Lower lobe of right lung (tissue), 2 donors: Measurements from ENCODE around the gene SMG9. TPM values are rescaled to one million over a fixed set of nuclear protein-coding genes. Genes with fewer than 3 reads are reported as not detected.
"Not testable (repeated sequence)": the region's sequence is repeated elsewhere in the genome, so short reads cannot be mapped to it uniquely, and the experiment has no call there.

Source experiments
- ATAC-seq, 2 donors: fragments of 200-7000 bp; cut with Tn5 transposase; one replicate each; pipeline ENCODE4 v1.9.1; 2020 to 2022; ENCODE audit warnings: mild to moderate bottlenecking in 2 of 2, moderate library complexity in 2 of 2
- DNase-seq: peaks from one replicate; pipeline ENCODE4 v3.0.0-alpha.2; 2020
- H3K27ac ChIP-seq: fragments of 200-600 bp; one replicate; pipeline ENCODE4 v1.8.0; 2022
- H3K27me3 ChIP-seq: fragments of 200-600 bp; one replicate; pipeline ENCODE4 v1.8.0; 2022; ENCODE audit warnings: low read depth
- H3K36me3 ChIP-seq: fragments of 200-600 bp; one replicate; pipeline ENCODE4 v1.8.0; 2022; ENCODE audit warnings: mild to moderate bottlenecking
- H3K4me1 ChIP-seq: fragments of 200-600 bp; one replicate; pipeline ENCODE4 v1.8.0; 2022
- H3K4me3 ChIP-seq: fragments of 200-600 bp; one replicate; pipeline ENCODE4 v1.8.0; 2022; ENCODE audit warnings: mild to moderate bottlenecking
- H3K9me3 ChIP-seq: fragments of 200-600 bp; one replicate; pipeline ENCODE4 v1.8.0; 2022
- CTCF ChIP-seq: fragments of 200-600 bp; IDR thresholded peaks from one replicate; pipeline ENCODE4 v1.8.0; 2022; ENCODE audit warnings: antibody characterized with exemption, mild to moderate bottlenecking
- intact Hi-C: fragments of 100-400 bp; cut with DNase I; formaldehyde crosslinking; loops from one replicate; pipeline ENCODE4 v1.11.0; 2022
- total RNA-seq: library from RNA; stranded (reverse); fragmentation: NEBNext Ultra II Directional; extraction: Animal tissue kit (Norgen Biotek cat#: 25700); gene quantifications from one replicate; pipeline ENCODE4 v1.2.1, GENCODE V29; 2021
- donor health status: DM: no; HTN: yes; CAD: no; lungs with severe emphysema.

Gene SMG9
- total RNA-seq, 1 donor from 2014 or later: 47.3 TPM

GRCh38 chr19:43765109-43765876, 10.5 kb upstream of the SMG9 start:
- no peaks in the 10 kb centered on the region for H3K9me3 ChIP-seq
- no peak for DNase-seq
- H3K36me3 ChIP-seq: no peaks in the 10 kb centered on the region
- H3K27ac ChIP-seq: peak overlapping the region; percentile 58
- no peak for TF ChIP-seq CTCF
- H3K4me1 ChIP-seq: peaks cover 36% of the 10 kb centered on the region
- intact Hi-C loops: no loop called here
- peak; percentile 62 to 66 for ATAC-seq
- no peak overlapping the region for H3K4me3 ChIP-seq
- H3K27me3 ChIP-seq: no peaks in the 10 kb centered on the region

GRCh38 chr19:43764684-43765083, 9.9 kb upstream of the SMG9 start:
- H3K4me3 ChIP-seq, ATAC-seq, H3K36me3 ChIP-seq, H3K27me3 ChIP-seq, DNase-seq, H3K9me3 ChIP-seq, intact Hi-C loops: not testable (repeated sequence)
- Histone ChIP-seq H3K27ac (peak overlapping the region; percentile 58), H3K4me1 (peaks cover 36% of the 10 kb centered on the region)

- Histone ChIP-seq H3K27ac (no peak overlapping the region), H3K9me3 (no peaks in the 10 kb centered on the region), H3K4me1 (peaks cover 40% of the 10 kb centered on the region), H3K36me3 (no peaks in the 10 kb centered on the region), H3K27me3 (no peaks in the 10 kb centered on the region), H3K4me3 (no peak overlapping the region)
- intact Hi-C loops: no loop called here
- TF ChIP-seq CTCF: no peak
- DNase-seq (no peak), ATAC-seq (no peak)
These were observed 8.7 kb upstream of the SMG9 start for GRCh38 chr19:43763473-43763939.

GRCh38 chr19:43762814-43763213, 8.1 kb upstream of the SMG9 start:
- Histone ChIP-seq H3K36me3 (no peaks in the 10 kb centered on the region), H3K27ac (no peak overlapping the region), H3K4me1 (peaks cover 40% of the 10 kb centered on the region), H3K9me3 (no peaks in the 10 kb centered on the region), H3K4me3 (no peak overlapping the region), H3K27me3 (no peaks in the 10 kb centered on the region)
- no peak for ATAC-seq
- no peak for DNase-seq
- intact Hi-C loops: no loop called here
- no peak for TF ChIP-seq CTCF

GRCh38 chr19:43760941-43761340, 6.2 kb upstream of the SMG9 start:
- Histone ChIP-seq H3K27me3 (no peaks in the 10 kb centered on the region), H3K9me3 (no peaks in the 10 kb centered on the region), H3K27ac (no peak overlapping the region), H3K4me1 (peaks cover 33% of the 10 kb centered on the region), H3K36me3 (no peaks in the 10 kb centered on the region), H3K4me3 (no peak overlapping the region)
- intact Hi-C loops: no loop called here
- DNase-seq (no peak), ATAC-seq (no peak)
- TF ChIP-seq CTCF: no peak

- intact Hi-C loops: no loop called here
- Histone ChIP-seq H3K36me3 (no peaks in the 10 kb centered on the region), H3K9me3 (no peaks in the 10 kb centered on the region), H3K27ac (no peak overlapping the region), H3K4me3 (no peak overlapping the region), H3K27me3 (no peaks in the 10 kb centered on the region), H3K4me1 (peaks cover 27% of the 10 kb centered on the region)
- no peak for TF ChIP-seq CTCF
- no peak for DNase-seq
- ATAC-seq: no peak
These were observed 4.8 kb upstream of the SMG9 start for GRCh38 chr19:43759515-43759914.
